ENCODE data around the gene SERPINB2.

Gene SERPINB2

DNA sequence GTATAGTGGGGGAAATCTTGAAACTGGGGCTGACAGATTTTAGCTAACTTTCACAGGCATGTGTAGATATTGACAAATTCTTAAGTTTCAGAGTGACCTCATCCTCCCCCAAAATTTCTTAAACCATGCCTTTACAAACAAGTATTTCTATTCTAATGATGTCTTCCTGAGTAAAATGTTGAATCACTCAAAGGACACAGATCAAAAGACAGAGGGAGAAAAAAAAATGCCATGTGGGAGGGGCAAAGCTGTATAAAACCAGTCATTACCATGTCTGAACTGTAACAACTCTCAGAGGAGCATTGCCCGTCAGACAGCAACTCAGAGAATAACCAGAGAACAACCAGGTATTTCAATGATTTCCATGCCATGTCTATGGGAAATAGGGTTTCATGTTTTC is at the start of gene SERPINB2:
Gene SERPINB2 (plus strand): TSS at position 282 of the 400 bp plus-strand sequence. CDS start 3,740 bp downstream, outside the sequence.
- DNase-seq (ENCODE audit: low read depth in 2 of 2) = no peak

- no peak for DNase-seq (ENCODE audit: low read depth in 2 of 2)
These were observed 44.5 kb upstream of the SERPINB2 start for GRCh38 chr18:63843008-63843407.

DNA sequence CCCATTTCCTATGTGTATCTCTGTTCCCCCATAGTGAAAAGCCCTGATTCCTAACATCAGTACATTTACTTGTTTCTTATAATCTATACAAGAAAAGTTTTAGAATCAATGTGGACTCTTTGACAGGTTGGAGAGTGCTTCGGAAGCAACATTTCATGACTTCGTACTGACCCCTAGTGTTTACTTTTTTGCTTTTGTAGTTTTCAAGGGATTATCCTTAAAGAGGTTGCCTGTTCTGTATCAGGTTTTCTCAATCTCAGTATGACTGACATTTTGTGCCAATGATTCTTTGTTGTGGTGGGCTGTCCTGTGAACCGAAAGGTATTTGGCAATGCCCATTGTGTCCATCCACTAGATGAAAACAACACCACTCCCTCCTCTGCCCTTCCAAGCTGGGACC is 43.3 kb upstream of the SERPINB2 start:
- no peak for DNase-seq (ENCODE audit: low read depth in 2 of 2)

DNA sequence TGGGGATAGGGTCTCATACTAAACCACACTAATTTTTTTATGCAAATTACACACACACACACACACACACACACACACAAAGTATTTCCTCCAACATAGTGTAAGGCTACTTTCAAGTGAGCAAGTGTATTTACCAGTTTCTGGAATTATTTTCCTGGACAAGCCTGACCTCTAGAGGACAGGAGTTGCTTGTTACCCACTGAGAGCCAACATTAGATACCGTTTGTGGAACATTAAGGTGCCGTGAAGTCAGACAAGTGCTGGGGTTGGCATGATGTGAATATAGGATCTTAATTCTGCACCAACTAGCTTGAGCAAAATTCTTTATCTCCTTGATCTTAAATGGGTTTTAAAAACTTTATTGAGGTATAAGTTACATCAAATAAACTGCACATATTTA is 39.3 kb upstream of the SERPINB2 start:
- DNase-seq (ENCODE audit: low read depth in 2 of 2) = no peak

- DNase-seq (ENCODE audit: low read depth in 2 of 2) = no peak
These were observed 37.5 kb upstream of the SERPINB2 start for GRCh38 chr18:63850020-63850419.

DNA sequence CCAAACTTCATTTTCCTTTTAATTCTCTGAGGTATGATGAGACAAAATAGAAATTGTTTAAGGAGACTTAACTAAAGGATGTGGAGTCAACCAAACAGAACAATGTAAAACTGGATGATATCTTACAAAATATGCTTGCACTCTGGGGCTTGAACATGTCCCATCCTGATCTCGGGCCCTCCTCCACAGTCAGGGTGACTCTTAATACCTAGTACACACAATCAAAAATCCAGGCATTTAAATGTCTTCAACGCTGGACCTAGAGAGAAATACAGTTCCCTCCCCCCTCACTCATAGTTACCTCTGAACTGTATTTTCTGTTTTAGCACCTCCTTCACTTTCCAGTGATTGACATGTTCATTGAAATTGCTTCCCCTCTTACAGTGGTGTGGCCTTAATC is 36.9 kb upstream of the SERPINB2 start:
- DNase-seq (ENCODE audit: low read depth in 2 of 2) = no peak

DNA sequence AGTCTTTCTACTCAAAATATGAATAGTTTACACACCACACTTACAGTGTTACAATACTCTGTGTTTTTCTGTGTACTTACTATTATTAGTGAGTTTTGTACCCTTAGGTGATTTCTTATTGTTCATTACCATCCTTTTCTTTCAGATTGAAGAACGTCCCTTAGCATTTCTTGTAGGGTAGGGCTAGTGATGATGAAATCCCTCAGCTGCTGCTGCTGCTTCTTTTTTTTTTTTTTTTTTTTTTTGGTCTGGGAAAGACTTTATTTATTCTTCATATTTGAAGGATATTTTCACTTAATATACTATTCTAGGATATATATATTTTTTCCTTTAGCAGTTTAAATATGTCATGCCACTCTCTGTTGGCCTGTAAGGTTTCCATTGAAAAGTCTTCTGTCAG is 29.0 kb upstream of the SERPINB2 start:
- no peak for DNase-seq (ENCODE audit: low read depth in 2 of 2)

DNA sequence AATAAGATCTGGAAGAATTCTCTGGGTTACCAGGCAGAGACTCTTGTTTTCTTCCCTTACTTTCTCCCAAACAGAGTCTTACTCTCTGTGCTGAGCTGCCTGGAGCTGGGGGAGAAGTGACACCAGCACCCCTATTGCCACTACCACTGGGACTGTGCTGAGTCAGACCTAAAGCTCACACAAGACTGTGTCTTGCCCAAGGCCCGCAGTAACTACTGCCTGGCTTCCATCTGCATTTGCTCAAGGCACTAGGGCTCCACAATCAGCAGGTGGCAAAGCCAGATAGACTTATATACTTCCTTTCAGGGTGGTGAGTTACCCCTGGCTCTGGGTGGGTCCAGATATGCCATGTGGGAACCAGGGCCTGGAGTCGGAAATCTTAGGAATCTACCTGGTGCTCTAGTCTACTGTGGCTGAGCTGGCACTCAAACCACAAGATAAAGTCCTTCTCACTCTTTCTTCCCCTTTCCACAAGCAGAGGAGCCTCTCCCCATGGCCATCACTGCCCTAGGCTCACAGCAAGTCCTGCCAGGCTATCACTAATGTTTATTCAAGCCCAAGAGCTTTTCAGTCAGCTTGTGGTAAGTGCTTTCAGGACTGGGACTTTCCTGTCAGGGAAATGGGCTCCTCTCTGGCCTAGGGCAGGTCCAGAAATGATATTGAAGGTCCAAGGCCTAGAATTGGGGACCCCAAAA is 27.6 kb upstream of the SERPINB2 start:
- DNase-seq (ENCODE audit: low read depth in 2 of 2) = no peak

- no peak for DNase-seq (ENCODE audit: low read depth in 2 of 2)
These were observed 27.0 kb upstream of the SERPINB2 start for GRCh38 chr18:63860531-63860930.

DNA sequence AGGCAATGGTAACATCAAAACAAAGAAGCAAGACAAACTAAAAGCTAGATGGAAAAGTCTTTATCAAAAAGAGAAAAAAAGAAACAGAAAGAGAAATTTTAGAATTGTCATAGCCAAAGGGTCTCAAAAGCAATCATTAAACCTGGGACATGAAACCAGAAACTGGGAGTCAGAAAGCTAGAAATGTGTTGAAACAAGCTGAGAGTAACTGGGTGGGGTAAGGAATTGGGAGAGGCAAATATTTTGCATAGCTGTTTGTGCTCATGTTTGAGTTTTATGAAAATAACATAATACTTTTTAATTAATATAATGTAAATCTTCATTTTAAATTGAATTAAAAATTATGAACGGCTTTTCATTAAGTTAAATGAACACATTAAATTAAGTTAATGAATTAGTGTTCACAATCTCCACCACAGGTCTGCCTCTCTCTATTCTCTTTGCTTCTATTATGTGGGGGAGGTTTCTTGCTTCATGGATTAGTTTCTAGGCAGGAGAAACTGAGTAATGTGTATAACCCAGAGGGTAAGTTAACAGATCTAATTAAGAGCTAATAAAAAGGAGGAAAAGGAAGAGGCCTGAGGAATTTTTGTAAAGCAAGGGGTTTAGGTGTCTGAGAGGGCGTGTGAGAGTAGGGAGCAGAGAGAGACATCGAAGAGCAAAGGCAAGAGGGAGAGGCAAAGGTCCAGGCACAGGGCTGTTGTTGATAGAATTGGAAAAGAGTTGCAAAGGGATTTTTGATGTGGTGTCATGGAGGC is 20.0 kb upstream of the SERPINB2 start:
- no peak for DNase-seq (ENCODE audit: low read depth in 2 of 2)

DNA sequence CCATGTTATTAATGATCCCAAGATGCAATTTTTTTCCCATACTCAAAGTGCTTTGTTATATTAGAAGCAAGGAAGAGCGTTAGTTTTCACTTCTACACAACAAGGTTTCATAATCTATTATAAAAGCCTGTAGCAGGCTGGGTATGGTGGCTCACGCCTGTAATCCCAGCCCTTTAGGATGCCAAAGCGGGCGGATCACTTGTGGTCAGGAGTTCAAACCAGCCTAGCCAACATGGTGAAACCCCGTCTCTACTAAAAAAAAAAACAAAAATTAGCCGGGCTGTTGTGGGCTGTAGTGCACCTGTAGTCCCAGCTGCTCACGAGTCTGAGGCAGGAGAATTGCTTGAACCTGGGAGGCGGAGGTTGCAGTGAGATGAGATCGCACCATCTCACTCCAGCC is 19.0 kb upstream of the SERPINB2 start:
- no peak for DNase-seq (ENCODE audit: low read depth in 2 of 2)

DNA sequence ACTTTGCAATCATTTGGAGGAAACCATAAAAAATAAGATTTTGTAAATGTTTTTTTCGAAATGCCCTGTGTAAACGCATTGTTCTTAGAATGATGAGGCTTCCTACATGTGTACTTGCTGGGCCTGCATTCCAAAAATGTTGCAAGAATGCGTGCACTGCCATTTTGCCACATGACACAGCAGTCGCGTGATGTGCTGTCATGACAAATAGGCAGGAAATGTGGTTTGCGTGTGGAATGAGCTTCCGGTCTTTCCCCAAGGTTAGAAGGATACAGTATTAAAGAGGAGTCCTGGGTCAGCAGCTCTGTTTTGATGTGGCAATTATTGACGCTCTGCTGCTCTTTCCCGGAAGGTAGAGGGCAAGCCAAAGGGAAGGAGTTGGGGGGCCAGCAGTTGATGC is 18.1 kb upstream of the SERPINB2 start:
- no peak for DNase-seq (ENCODE audit: low read depth in 2 of 2)

- DNase-seq (ENCODE audit: low read depth in 2 of 2) = no peak
These were observed 17.7 kb upstream of the SERPINB2 start for GRCh38 chr18:63869851-63870250.

- DNase-seq (ENCODE audit: low read depth in 2 of 2) = no peak
These were observed 15.7 kb upstream of the SERPINB2 start for GRCh38 chr18:63871836-63872235.

- DNase-seq (ENCODE audit: low read depth in 2 of 2) = no peak
These were observed 14.9 kb upstream of the SERPINB2 start for GRCh38 chr18:63872586-63872985.

- no peak for DNase-seq (ENCODE audit: low read depth in 2 of 2)
These were observed 9.2 kb upstream of the SERPINB2 start for GRCh38 chr18:63878343-63878742.

GRCh38 chr18:63878925-63879324 is 8.6 kb upstream of the SERPINB2 start:
- DNase-seq (ENCODE audit: low read depth in 2 of 2) = no peak

- no peak for DNase-seq (ENCODE audit: low read depth in 2 of 2)
These were observed 7.8 kb upstream of the SERPINB2 start for GRCh38 chr18:63879709-63880108.

DNA sequence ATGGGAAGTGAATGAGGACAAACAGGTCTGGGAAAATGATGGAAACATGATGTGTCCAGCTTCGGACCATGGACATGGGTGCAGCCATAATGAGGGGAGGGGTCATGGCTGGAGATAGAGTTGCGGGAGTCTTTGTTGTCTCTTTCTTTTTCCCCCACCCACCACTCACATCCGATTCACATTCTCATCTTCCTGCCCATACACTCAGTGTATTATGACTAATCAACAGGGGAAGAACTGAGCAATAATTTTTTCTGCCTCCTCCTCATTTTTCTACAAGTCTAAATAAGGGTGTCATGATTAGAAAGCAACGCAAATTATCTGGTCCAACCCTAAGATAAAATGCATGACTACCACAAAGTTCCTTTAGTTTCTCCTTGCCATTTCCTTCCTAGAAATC is 5.7 kb upstream of the SERPINB2 start:
- DNase-seq (ENCODE audit: low read depth in 2 of 2) = no peak

- DNase-seq (ENCODE audit: low read depth in 2 of 2) = no peak
These were observed 5.0 kb upstream of the SERPINB2 start for GRCh38 chr18:63882333-63883141.

GRCh38 chr18:63883617-63884016 is 3.9 kb upstream of the SERPINB2 start:
- no peak for DNase-seq (ENCODE audit: low read depth in 2 of 2)

- DNase-seq (ENCODE audit: low read depth in 2 of 2) = no peak
These were observed 1.1 kb downstream of the SERPINB2 start for GRCh38 chr18:63888470-63889190.
